ENCODE results near the gene PSMB7.

The PSMB7 gene

DNA sequence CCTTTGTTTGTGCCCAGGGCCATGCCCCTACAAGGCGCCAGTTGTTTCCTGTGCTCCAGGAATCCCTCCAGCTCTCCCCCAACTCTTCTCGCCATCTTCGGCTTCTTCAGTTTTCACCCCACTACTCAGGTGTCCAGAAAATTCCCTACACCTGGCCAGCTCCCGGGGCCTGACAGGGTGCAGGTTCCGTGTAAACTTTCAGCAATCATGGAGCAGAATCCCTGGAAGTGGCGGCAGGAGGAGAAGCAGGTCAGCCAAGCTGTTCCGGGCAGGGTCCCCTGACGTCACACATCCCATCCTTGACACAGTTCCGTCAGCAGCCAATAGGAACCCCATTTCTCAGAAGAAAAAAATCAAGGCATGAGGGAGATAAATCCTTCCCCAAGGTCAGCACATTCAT, 22.8 kb upstream of the PSMB7 start:
- H3K23ac ChIP-seq (ENCODE audit: low read length) = no peak overlapping the region
- H3K9ac ChIP-seq (ENCODE audit: low read length) = no peak overlapping the region
- no peak overlapping the region for H3K4me2 ChIP-seq (ENCODE audit: low read length)
- H3K4me1 ChIP-seq (ENCODE audit: control insufficient read depth in 1 of 2, insufficient read depth in 2 of 2, low read length in 2 of 2) = no peaks in the 10 kb centered on the region
- H3K36me3 ChIP-seq (ENCODE audit: control insufficient read depth in 1 of 2, insufficient read depth in 2 of 2, low read length in 2 of 2) = no peaks in the 10 kb centered on the region
- no peak overlapping the region for H2AK5ac ChIP-seq (ENCODE audit: low read length)
- no peak overlapping the region for H2BK5ac ChIP-seq (ENCODE audit: low read depth, low read length, poor library complexity)
- H4K91ac ChIP-seq (ENCODE audit: low read depth, low read length) = no peak overlapping the region
- no peak overlapping the region for H3K18ac ChIP-seq (ENCODE audit: low read length)
- WGBS (ENCODE audit: extremely low coverage, insufficient coverage, insufficient read length) = no CpG with 5 or more reads among the region's 9 CpGs
- no peaks in the 10 kb centered on the region for H3K79me2 ChIP-seq (ENCODE audit: control insufficient read depth, insufficient read depth, low read length, poor library complexity)
- no peak overlapping the region for H2BK120ac ChIP-seq (ENCODE audit: insufficient read depth, low read length, poor library complexity)
- H3K79me1 ChIP-seq (ENCODE audit: low read length) = no peaks in the 10 kb centered on the region
- no peak overlapping the region for H3K4ac ChIP-seq (ENCODE audit: low read depth, low read length)
- H2BK12ac ChIP-seq (ENCODE audit: low read length) = no peak overlapping the region
- no peak overlapping the region for H2AFZ ChIP-seq (ENCODE audit: insufficient read depth, low read length, poor library complexity)
- H3K14ac ChIP-seq (ENCODE audit: low read length) = no peak overlapping the region
- H3K4me3 ChIP-seq (ENCODE audit: low read depth, low read length) = no peak overlapping the region
- H3K27me3 ChIP-seq (ENCODE audit: insufficient read depth, low read length) = no peaks in the 10 kb centered on the region
- DNase-seq = no peak
- no peak overlapping the region for H4K12ac ChIP-seq (ENCODE audit: low read depth, low read length)
- peaks cover 4% of the 10 kb centered on the region for H3K9me3 ChIP-seq (ENCODE audit: insufficient read depth, low read depth, low read length)
- H4K8ac ChIP-seq (ENCODE audit: low read depth, low read length) = no peak overlapping the region
- H3K27ac ChIP-seq (ENCODE audit: low read depth, low read length) = no peak overlapping the region

DNA sequence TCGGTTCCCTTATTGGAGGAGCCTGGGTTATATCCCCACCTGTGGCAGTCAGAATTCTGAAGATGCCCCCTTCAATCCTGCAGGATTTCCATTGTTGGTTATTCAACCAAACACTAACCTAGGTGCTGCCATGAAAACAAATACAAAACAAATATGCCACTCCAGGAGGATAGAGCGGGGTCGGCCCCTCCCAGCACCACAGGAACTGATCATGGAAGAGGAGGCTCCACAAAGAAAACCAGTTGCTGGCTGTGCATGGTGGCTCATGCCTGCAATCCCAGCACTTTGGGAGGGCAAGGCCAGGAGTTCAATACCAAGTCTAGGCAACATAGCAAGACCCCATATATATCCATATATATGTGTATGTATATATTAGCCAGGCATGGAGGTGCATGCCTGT, 21.8 kb upstream of the PSMB7 start:
- H3K14ac ChIP-seq (ENCODE audit: low read length) = no peak overlapping the region
- no peak for DNase-seq
- no peaks in the 10 kb centered on the region for H3K36me3 ChIP-seq (ENCODE audit: control insufficient read depth in 1 of 2, insufficient read depth in 2 of 2, low read length in 2 of 2)
- H3K9ac ChIP-seq (ENCODE audit: low read length) = no peak overlapping the region
- H3K4me1 ChIP-seq (ENCODE audit: control insufficient read depth in 1 of 2, insufficient read depth in 2 of 2, low read length in 2 of 2) = no peaks in the 10 kb centered on the region
- H3K79me2 ChIP-seq (ENCODE audit: control insufficient read depth, insufficient read depth, low read length, poor library complexity) = no peaks in the 10 kb centered on the region
- H3K27ac ChIP-seq (ENCODE audit: low read depth, low read length) = no peak overlapping the region
- no peak overlapping the region for H2BK12ac ChIP-seq (ENCODE audit: low read length)
- no peak overlapping the region for H3K4me2 ChIP-seq (ENCODE audit: low read length)
- H3K4me3 ChIP-seq (ENCODE audit: low read depth, low read length) = no peak overlapping the region
- no CpG with 5 or more reads among the region's 3 CpGs for WGBS (ENCODE audit: extremely low coverage, insufficient coverage, insufficient read length)
- no peak overlapping the region for H3K18ac ChIP-seq (ENCODE audit: low read length)
- no peak overlapping the region for H2AK5ac ChIP-seq (ENCODE audit: low read length)
- no peak overlapping the region for H4K12ac ChIP-seq (ENCODE audit: low read depth, low read length)
- no peak overlapping the region for H2BK120ac ChIP-seq (ENCODE audit: insufficient read depth, low read length, poor library complexity)
- H4K8ac ChIP-seq (ENCODE audit: low read depth, low read length) = no peak overlapping the region
- no peak overlapping the region for H3K4ac ChIP-seq (ENCODE audit: low read depth, low read length)
- no peak overlapping the region for H2BK5ac ChIP-seq (ENCODE audit: low read depth, low read length, poor library complexity)
- no peak overlapping the region for H3K23ac ChIP-seq (ENCODE audit: low read length)
- no peaks in the 10 kb centered on the region for H3K79me1 ChIP-seq (ENCODE audit: low read length)
- no peak overlapping the region for H4K91ac ChIP-seq (ENCODE audit: low read depth, low read length)
- no peaks in the 10 kb centered on the region for H3K27me3 ChIP-seq (ENCODE audit: insufficient read depth, low read length)
- no peak overlapping the region for H2AFZ ChIP-seq (ENCODE audit: insufficient read depth, low read length, poor library complexity)
- H3K9me3 ChIP-seq (ENCODE audit: insufficient read depth, low read depth, low read length) = peaks cover 4% of the 10 kb centered on the region

DNA sequence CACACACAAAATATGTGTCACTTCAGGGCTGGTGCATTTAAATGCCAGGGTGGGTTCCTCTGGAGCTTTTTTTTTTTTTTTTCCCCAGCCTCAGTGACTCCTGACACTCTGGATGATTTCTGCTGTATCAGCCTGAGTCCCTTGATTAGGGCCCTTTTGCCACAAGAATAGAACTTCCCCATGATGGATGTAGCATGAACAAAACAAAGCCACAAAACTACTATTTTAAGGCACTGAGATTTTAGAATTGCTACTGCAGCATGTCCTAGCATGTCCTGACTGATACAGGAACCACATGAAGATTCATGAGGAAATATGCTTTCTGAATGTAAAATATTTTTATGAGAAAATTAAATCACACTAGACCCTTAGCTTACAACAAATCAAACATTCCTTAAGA, 21.1 kb upstream of the PSMB7 start:
- Histone ChIP-seq H3K18ac (ENCODE audit: low read length) (no peak overlapping the region), H3K4me3 (ENCODE audit: low read depth, low read length) (no peak overlapping the region), H2AK5ac (ENCODE audit: low read length) (no peak overlapping the region), H3K4me1 (ENCODE audit: control insufficient read depth in 1 of 2, insufficient read depth in 2 of 2, low read length in 2 of 2) (no peaks in the 10 kb centered on the region), H3K14ac (ENCODE audit: low read length) (no peak overlapping the region), H4K91ac (ENCODE audit: low read depth, low read length) (no peak overlapping the region), H3K36me3 (ENCODE audit: control insufficient read depth in 1 of 2, insufficient read depth in 2 of 2, low read length in 2 of 2) (no peaks in the 10 kb centered on the region), H3K9me3 (ENCODE audit: insufficient read depth, low read depth, low read length) (peaks cover 4% of the 10 kb centered on the region), H2AFZ (ENCODE audit: insufficient read depth, low read length, poor library complexity) (no peak overlapping the region), H3K9ac (ENCODE audit: low read length) (no peak overlapping the region), H3K27me3 (ENCODE audit: insufficient read depth, low read length) (no peaks in the 10 kb centered on the region), H3K79me2 (ENCODE audit: control insufficient read depth, insufficient read depth, low read length, poor library complexity) (no peaks in the 10 kb centered on the region), H3K4ac (ENCODE audit: low read depth, low read length) (no peak overlapping the region), H3K79me1 (ENCODE audit: low read length) (no peaks in the 10 kb centered on the region), H2BK120ac (ENCODE audit: insufficient read depth, low read length, poor library complexity) (no peak overlapping the region), H4K12ac (ENCODE audit: low read depth, low read length) (no peak overlapping the region), H3K27ac (ENCODE audit: low read depth, low read length) (no peak overlapping the region), H4K8ac (ENCODE audit: low read depth, low read length) (no peak overlapping the region), H3K4me2 (ENCODE audit: low read length) (no peak overlapping the region), H2BK12ac (ENCODE audit: low read length) (no peak overlapping the region), H3K23ac (ENCODE audit: low read length) (no peak overlapping the region), H2BK5ac (ENCODE audit: low read depth, low read length, poor library complexity) (no peak overlapping the region)
- no peak for DNase-seq

DNA sequence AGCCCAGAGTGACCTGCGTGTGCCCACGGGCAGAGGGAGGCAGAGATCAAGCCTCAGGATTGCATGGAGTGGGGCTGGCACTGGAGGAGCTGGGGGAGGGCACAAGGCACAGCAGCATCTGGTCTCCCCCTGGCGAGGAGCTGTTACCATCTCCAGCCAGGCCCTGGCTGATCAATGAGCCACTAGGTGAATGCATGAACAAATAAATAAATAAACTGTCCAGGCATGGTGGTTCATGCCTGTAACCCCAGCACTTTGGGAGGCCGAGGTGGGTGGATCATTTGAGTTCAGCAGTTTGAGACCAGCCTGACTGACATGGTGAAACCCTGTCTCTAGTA, 14.3 kb upstream of the PSMB7 start:
- Histone ChIP-seq H4K8ac (ENCODE audit: low read depth, low read length) (no peak overlapping the region), H3K36me3 (ENCODE audit: control insufficient read depth in 1 of 2, insufficient read depth in 2 of 2, low read length in 2 of 2) (no peaks in the 10 kb centered on the region), H3K9me3 (ENCODE audit: insufficient read depth, low read depth, low read length) (no peaks in the 10 kb centered on the region), H2AK5ac (ENCODE audit: low read length) (no peak overlapping the region), H3K79me1 (ENCODE audit: low read length) (no peaks in the 10 kb centered on the region), H2BK5ac (ENCODE audit: low read depth, low read length, poor library complexity) (no peak overlapping the region), H2BK120ac (ENCODE audit: insufficient read depth, low read length, poor library complexity) (no peak overlapping the region), H3K27ac (ENCODE audit: low read depth, low read length) (no peak overlapping the region), H3K79me2 (ENCODE audit: control insufficient read depth, insufficient read depth, low read length, poor library complexity) (no peaks in the 10 kb centered on the region), H3K4me3 (ENCODE audit: low read depth, low read length) (no peak overlapping the region), H3K27me3 (ENCODE audit: insufficient read depth, low read length) (no peaks in the 10 kb centered on the region), H3K4me1 (ENCODE audit: control insufficient read depth in 1 of 2, insufficient read depth in 2 of 2, low read length in 2 of 2) (no peaks in the 10 kb centered on the region), H4K12ac (ENCODE audit: low read depth, low read length) (no peak overlapping the region), H2BK12ac (ENCODE audit: low read length) (no peak overlapping the region), H4K91ac (ENCODE audit: low read depth, low read length) (no peak overlapping the region), H3K18ac (ENCODE audit: low read length) (no peak overlapping the region), H3K4ac (ENCODE audit: low read depth, low read length) (no peak overlapping the region), H3K14ac (ENCODE audit: low read length) (no peak overlapping the region), H3K9ac (ENCODE audit: low read length) (no peak overlapping the region), H3K23ac (ENCODE audit: low read length) (no peak overlapping the region), H3K4me2 (ENCODE audit: low read length) (no peak overlapping the region), H2AFZ (ENCODE audit: insufficient read depth, low read length, poor library complexity) (no peak overlapping the region)
- WGBS (ENCODE audit: extremely low coverage, insufficient coverage, insufficient read length) = no CpG with 5 or more reads among the region's 4 CpGs
- no peak for DNase-seq
